WTC11 (cell line): ENCODE data around the gene AP2S1. TPM values are rescaled to one million over a fixed set of nuclear protein-coding genes. Genes with fewer than 3 reads are reported as not detected.

Experiments
- ATAC-seq: fragments of 200-7000 bp; cut with Tn5 transposase; 2 replicates; pipeline ENCODE4 v1.10.0; 2021; ENCODE audit warnings: mild to moderate bottlenecking, moderate library complexity
- CTCF ChIA-PET: fragments of 300-600 bp; sonication (Branson Sonifier 250); formaldehyde crosslinking; loops from one replicate; lab custom pipeline; 2021; ENCODE audit warnings: antibody characterized with exemption; lab: Charles Lee
- POLR2A ChIA-PET: fragments of 350-600 bp; sonication (Branson Sonifier 250); formaldehyde crosslinking; loops from one replicate; lab custom pipeline; 2021; ENCODE audit warnings: antibody characterized with exemption; lab: Charles Lee
- DNase-seq: peaks from one replicate; pipeline ENCODE4 v3.0.0; 2021; ENCODE audit warnings: low spot score
- H3K27ac Mint-ChIP-seq: 2 replicates; pipeline ENCODE4 v1.8.0; 2021; ENCODE audit warnings: mixed read lengths
- H3K27me3 Mint-ChIP-seq: 2 replicates; pipeline ENCODE4 v1.8.0; 2021; ENCODE audit warnings: low read depth, mild to moderate bottlenecking, moderate library complexity, mixed read lengths
- H3K36me3 Mint-ChIP-seq: 2 replicates; pipeline ENCODE4 v1.8.0; 2021; ENCODE audit warnings: mixed read lengths
- H3K4me1 Mint-ChIP-seq: 2 replicates; pipeline ENCODE4 v1.8.0; 2022; ENCODE audit warnings: mixed read lengths
- H3K4me3 Mint-ChIP-seq: 2 replicates; pipeline ENCODE4 v1.8.0; 2021; ENCODE audit warnings: mild to moderate bottlenecking, moderate library complexity, mixed read lengths
- H3K9me3 Mint-ChIP-seq: 2 replicates; pipeline ENCODE4 v1.8.0; 2021; ENCODE audit warnings: mixed read lengths
- ETV6 ChIP-seq: sonication (generic); formaldehyde crosslinking; IDR thresholded peaks from 2 replicates; pipeline ENCODE4 v1.8.1; 2022; ENCODE audit warnings: mild to moderate bottlenecking, missing genetic modification reagents
- GRHL2 ChIP-seq: fragments of 250-450 bp; sonication (Bioruptor Pico); IDR thresholded peaks from 2 replicates; pipeline ENCODE4 v1.8.0; 2022; ENCODE audit warnings: mild to moderate bottlenecking, moderate library complexity; ENCODE audit not compliant: insufficient replicate concordance, severe bottlenecking
- GTF2I ChIP-seq: fragments of 250-450 bp; sonication (Bioruptor Pico); conservative IDR thresholded peaks from 2 replicates; pipeline ENCODE4 v1.4.0; 2021; ENCODE audit warnings: mild to moderate bottlenecking
- MXD4 ChIP-seq: fragments of 250-450 bp; sonication (Bioruptor Pico); IDR thresholded peaks from 2 replicates; pipeline ENCODE4 v1.8.0; 2021; ENCODE audit warnings: mild to moderate bottlenecking, moderate library complexity, borderline replicate concordance
- NFYB ChIP-seq: sonication (generic); formaldehyde crosslinking; conservative IDR thresholded peaks from 2 replicates; pipeline ENCODE4 v1.8.0; 2022; ENCODE audit warnings: low read depth, missing genetic modification reagents
- NR3C1 ChIP-seq: sonication (generic); formaldehyde crosslinking; conservative IDR thresholded peaks from 2 replicates; pipeline ENCODE4 v1.8.1; 2023; ENCODE audit warnings: low read depth, mild to moderate bottlenecking, missing genetic modification reagents
- SOX15 ChIP-seq: fragments of 250-450 bp; sonication (Bioruptor Pico); IDR thresholded peaks from 2 replicates; pipeline ENCODE4 v1.9.0; 2021; ENCODE audit warnings: mild to moderate bottlenecking
- ZBTB21 ChIP-seq: sonication (generic); formaldehyde crosslinking; IDR thresholded peaks from 2 replicates; pipeline ENCODE4 v1.8.1; 2023; ENCODE audit warnings: mild to moderate bottlenecking, missing genetic modification reagents, borderline replicate concordance
- ZNF219 ChIP-seq: sonication (generic); formaldehyde crosslinking; IDR thresholded peaks from 2 replicates; pipeline ENCODE4 v1.8.0; 2023; ENCODE audit warnings: missing genetic modification reagents, mild to moderate bottlenecking, borderline replicate concordance
- ZNF317 ChIP-seq: sonication (generic); formaldehyde crosslinking; IDR thresholded peaks from 2 replicates; pipeline ENCODE4 v1.8.1; 2023; ENCODE audit warnings: low read depth, mild to moderate bottlenecking, moderate library complexity, missing genetic modification reagents, borderline replicate concordance
- total RNA-seq: library from RNA; stranded (reverse); gene quantifications from 3 replicates; pipeline ENCODE4 v1.2.3, GENCODE V29; 2021
- TF ChIP-seq, protein P1 (sequence below): fragments of 250-450 bp; sonication (Bioruptor Pico); IDR thresholded peaks from 2 replicates; pipeline ENCODE4 v1.9.0; 2021; ENCODE audit warnings: mild to moderate bottlenecking
- TF ChIP-seq, protein P2 (sequence below): sonication (generic); formaldehyde crosslinking; conservative IDR thresholded peaks from 2 replicates; pipeline ENCODE4 v1.8.1; 2022; ENCODE audit warnings: mild to moderate bottlenecking, missing genetic modification reagents
- TF ChIP-seq, protein P3 (sequence below): fragments of 250-450 bp; sonication (Bioruptor Pico); IDR thresholded peaks from 2 replicates; pipeline ENCODE4 v1.9.0; 2021; ENCODE audit warnings: moderate library complexity, mild to moderate bottlenecking, inconsistent platforms, borderline replicate concordance
- TF ChIP-seq, protein P4 (sequence below): sonication (generic); formaldehyde crosslinking; IDR thresholded peaks from 2 replicates; pipeline ENCODE4 v1.8.0; 2023; ENCODE audit warnings: missing genetic modification reagents
- TF ChIP-seq, protein P5 (sequence below): sonication (generic); formaldehyde crosslinking; IDR thresholded peaks from 2 replicates; pipeline ENCODE4 v1.8.0; 2022; ENCODE audit warnings: mild to moderate bottlenecking, missing genetic modification reagents
- TF ChIP-seq, protein P6 (sequence below): sonication (generic); formaldehyde crosslinking; conservative IDR thresholded peaks from 2 replicates; pipeline ENCODE4 v1.8.1; 2023; ENCODE audit warnings: mild to moderate bottlenecking, low read depth, missing genetic modification reagents, moderate library complexity
- TF ChIP-seq, protein P7 (sequence below): sonication (generic); formaldehyde crosslinking; IDR thresholded peaks from 2 replicates; pipeline ENCODE4 v1.8.0; 2023; ENCODE audit warnings: missing genetic modification reagents, mild to moderate bottlenecking, borderline replicate concordance
- TF ChIP-seq, protein P8 (sequence below): sonication (generic); formaldehyde crosslinking; IDR thresholded peaks from 2 replicates; pipeline ENCODE4 v1.8.1; 2022; ENCODE audit warnings: mild to moderate bottlenecking, missing genetic modification reagents, moderate library complexity, borderline replicate concordance
- TF ChIP-seq, protein P9 (sequence below): fragments of 200-600 bp; IDR thresholded peaks from 2 replicates; pipeline ENCODE4 v1.8.0; 2022; ENCODE audit warnings: antibody characterized with exemption
- TF ChIP-seq, protein P10 (sequence below): sonication (generic); formaldehyde crosslinking; IDR thresholded peaks from 2 replicates; pipeline ENCODE4 v1.8.1; 2023; ENCODE audit warnings: mild to moderate bottlenecking, missing genetic modification reagents, moderate library complexity

Gene AP2S1
- total RNA-seq, 1 experiment from 2014 or later: 249 TPM

DNA sequence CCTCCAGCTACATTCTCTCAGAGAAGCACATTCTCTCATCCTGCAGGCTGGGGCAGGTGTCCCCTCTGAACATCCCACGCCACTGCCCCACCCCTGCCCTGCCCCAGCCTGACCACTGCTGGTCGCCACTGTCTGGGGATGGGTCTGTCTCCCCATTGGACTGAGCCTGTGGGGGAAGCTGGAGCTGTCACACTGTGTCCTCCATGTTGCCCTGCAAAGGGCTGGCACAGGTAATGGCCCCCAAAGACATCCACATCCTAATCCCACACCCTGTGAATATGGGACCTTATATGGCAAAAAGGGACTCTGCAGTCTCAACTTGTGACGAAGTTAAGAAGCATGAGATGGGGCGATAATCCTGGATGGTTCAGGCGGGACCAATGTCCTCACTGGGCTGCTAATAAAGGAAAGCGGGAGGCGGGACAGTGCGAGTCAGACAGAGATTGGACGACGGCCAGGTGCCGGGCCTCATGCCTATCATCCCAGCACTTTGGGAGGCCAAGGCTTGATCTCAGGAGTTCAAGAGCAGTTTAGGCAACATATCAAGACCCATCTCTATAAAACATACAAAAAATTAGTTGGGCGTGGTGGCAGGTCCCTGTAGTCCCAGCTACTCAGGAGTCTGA lies 9.1 kb downstream of the AP2S1 start:
- POLR2A ChIA-PET: no interaction called here
- ATAC-seq (0 out of 2 replicates have a peak, but pooled peaks have one; percentile 13), DNase-seq (no peak)
- Mint-ChIP-seq H3K27me3 (no peaks in the 10 kb centered on the region), H3K36me3 (peaks cover 33% of the 10 kb centered on the region), H3K27ac (no peak overlapping the region; the same call in 1 of the 2 replicates), H3K4me1 (no peaks in the 10 kb centered on the region), H3K4me3 (no peak overlapping the region), H3K9me3 (no peaks in the 10 kb centered on the region)
- CTCF ChIA-PET: interaction anchor here (0.9 to 2.2 kb wide), 17 partner anchors 8 to 228 kb away, joined by 3 to 42 read pairs (median 8); partner anchors contain the start of genes AP2S1 and SLC1A5
- no peak for TF ChIP-seq MXD4
- TF ChIP-seq, protein P1, sequence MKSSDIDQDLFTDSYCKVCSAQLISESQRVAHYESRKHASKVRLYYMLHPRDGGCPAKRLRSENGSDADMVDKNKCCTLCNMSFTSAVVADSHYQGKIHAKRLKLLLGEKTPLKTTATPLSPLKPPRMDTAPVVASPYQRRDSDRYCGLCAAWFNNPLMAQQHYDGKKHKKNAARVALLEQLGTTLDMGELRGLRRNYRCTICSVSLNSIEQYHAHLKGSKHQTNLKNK: no peak
- TF ChIP-seq, protein P2, sequence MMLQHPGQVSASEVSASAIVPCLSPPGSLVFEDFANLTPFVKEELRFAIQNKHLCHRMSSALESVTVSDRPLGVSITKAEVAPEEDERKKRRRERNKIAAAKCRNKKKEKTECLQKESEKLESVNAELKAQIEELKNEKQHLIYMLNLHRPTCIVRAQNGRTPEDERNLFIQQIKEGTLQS: no peak
- TF ChIP-seq, protein P3, sequence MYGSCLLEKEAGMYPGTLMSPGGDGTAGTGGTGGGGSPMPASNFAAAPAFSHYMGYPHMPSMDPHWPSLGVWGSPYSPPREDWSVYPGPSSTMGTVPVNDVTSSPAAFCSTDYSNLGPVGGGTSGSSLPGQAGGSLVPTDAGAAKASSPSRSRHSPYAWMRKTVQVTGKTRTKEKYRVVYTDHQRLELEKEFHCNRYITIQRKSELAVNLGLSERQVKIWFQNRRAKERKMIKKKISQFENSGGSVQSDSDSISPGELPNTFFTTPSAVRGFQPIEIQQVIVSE (CRISPR knock-in tag): no peak
- no peak for TF ChIP-seq ZBTB21
- no peak for TF ChIP-seq NFYB (CRISPR knock-in tag)
- TF ChIP-seq NR3C1 (CRISPR knock-in tag): no peak
- no peak for TF ChIP-seq ZNF317
- TF ChIP-seq, protein P4, sequence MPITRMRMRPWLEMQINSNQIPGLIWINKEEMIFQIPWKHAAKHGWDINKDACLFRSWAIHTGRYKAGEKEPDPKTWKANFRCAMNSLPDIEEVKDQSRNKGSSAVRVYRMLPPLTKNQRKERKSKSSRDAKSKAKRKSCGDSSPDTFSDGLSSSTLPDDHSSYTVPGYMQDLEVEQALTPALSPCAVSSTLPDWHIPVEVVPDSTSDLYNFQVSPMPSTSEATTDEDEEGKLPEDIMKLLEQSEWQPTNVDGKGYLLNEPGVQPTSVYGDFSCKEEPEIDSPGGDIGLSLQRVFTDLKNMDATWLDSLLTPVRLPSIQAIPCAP (CRISPR knock-in tag): no peak
- no peak for TF ChIP-seq ZNF219
- TF ChIP-seq, protein P5, sequence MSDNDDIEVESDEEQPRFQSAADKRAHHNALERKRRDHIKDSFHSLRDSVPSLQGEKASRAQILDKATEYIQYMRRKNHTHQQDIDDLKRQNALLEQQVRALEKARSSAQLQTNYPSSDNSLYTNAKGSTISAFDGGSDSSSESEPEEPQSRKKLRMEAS (CRISPR knock-in tag): no peak
- TF ChIP-seq, protein P6, sequence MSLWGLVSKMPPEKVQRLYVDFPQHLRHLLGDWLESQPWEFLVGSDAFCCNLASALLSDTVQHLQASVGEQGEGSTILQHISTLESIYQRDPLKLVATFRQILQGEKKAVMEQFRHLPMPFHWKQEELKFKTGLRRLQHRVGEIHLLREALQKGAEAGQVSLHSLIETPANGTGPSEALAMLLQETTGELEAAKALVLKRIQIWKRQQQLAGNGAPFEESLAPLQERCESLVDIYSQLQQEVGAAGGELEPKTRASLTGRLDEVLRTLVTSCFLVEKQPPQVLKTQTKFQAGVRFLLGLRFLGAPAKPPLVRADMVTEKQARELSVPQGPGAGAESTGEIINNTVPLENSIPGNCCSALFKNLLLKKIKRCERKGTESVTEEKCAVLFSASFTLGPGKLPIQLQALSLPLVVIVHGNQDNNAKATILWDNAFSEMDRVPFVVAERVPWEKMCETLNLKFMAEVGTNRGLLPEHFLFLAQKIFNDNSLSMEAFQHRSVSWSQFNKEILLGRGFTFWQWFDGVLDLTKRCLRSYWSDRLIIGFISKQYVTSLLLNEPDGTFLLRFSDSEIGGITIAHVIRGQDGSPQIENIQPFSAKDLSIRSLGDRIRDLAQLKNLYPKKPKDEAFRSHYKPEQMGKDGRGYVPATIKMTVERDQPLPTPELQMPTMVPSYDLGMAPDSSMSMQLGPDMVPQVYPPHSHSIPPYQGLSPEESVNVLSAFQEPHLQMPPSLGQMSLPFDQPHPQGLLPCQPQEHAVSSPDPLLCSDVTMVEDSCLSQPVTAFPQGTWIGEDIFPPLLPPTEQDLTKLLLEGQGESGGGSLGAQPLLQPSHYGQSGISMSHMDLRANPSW (CRISPR knock-in tag): no peak

DNA sequence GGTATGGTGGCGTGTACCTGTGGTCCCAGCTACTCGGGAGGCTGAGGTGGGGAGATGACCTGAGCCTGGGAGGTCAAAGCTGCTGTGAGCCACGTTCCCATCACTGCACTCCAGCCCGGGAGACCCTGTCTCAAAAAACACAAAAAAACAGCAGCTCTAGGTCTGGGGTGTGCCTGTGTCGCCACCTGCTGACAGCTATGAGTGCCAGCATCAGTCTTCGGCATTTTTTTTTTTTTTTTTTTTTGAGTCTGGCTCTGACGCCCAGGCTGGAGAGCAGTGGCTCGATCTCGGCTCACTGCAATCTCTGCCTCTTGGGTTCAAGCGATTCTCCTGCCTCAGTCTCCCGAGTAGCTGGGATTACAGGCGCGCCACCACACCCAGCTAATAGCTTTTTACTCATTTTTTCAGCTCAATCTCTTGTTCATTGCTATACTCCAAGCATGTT lies 10.1 kb downstream of the AP2S1 start:
- ChIA-PET POLR2A (interaction anchor here (0.6 to 1.2 kb wide), 9 partner anchors 21 to 241 kb away, joined by 3 to 11 read pairs (median 4); partner anchors contain the start of gene SLC1A5), CTCF (interaction anchor here (0.6 to 2.6 kb wide), 46 partner anchors 9 to 1453 kb away, joined by 3 to 42 read pairs (median 5); partner anchors contain the start of genes AP2S1 and SLC1A5)
- peaks cover 29% of the 10 kb centered on the region for H3K36me3 Mint-ChIP-seq
- H3K27ac Mint-ChIP-seq: 0 out of 2 replicates have a peak overlapping the region, but pooled peaks have one; percentile 41
- ATAC-seq (peak; percentile 86), DNase-seq (peak; percentile 66)
- no peaks in the 10 kb centered on the region for H3K27me3 Mint-ChIP-seq
- no peak overlapping the region for H3K4me3 Mint-ChIP-seq
- no peaks in the 10 kb centered on the region for H3K9me3 Mint-ChIP-seq
- no peaks in the 10 kb centered on the region for H3K4me1 Mint-ChIP-seq
- TF ChIP-seq GRHL2 (no peak), GTF2I (0 out of 2 replicates have a peak, but pooled peaks have one; percentile 32), ETV6 (CRISPR knock-in tag) (no peak), SOX15 (CRISPR knock-in tag) (no peak)
- TF ChIP-seq, protein P7, sequence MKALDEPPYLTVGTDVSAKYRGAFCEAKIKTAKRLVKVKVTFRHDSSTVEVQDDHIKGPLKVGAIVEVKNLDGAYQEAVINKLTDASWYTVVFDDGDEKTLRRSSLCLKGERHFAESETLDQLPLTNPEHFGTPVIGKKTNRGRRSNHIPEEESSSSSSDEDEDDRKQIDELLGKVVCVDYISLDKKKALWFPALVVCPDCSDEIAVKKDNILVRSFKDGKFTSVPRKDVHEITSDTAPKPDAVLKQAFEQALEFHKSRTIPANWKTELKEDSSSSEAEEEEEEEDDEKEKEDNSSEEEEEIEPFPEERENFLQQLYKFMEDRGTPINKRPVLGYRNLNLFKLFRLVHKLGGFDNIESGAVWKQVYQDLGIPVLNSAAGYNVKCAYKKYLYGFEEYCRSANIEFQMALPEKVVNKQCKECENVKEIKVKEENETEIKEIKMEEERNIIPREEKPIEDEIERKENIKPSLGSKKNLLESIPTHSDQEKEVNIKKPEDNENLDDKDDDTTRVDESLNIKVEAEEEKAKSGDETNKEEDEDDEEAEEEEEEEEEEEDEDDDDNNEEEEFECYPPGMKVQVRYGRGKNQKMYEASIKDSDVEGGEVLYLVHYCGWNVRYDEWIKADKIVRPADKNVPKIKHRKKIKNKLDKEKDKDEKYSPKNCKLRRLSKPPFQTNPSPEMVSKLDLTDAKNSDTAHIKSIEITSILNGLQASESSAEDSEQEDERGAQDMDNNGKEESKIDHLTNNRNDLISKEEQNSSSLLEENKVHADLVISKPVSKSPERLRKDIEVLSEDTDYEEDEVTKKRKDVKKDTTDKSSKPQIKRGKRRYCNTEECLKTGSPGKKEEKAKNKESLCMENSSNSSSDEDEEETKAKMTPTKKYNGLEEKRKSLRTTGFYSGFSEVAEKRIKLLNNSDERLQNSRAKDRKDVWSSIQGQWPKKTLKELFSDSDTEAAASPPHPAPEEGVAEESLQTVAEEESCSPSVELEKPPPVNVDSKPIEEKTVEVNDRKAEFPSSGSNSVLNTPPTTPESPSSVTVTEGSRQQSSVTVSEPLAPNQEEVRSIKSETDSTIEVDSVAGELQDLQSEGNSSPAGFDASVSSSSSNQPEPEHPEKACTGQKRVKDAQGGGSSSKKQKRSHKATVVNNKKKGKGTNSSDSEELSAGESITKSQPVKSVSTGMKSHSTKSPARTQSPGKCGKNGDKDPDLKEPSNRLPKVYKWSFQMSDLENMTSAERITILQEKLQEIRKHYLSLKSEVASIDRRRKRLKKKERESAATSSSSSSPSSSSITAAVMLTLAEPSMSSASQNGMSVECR (CRISPR knock-in tag): no peak
- TF ChIP-seq, protein P8, sequence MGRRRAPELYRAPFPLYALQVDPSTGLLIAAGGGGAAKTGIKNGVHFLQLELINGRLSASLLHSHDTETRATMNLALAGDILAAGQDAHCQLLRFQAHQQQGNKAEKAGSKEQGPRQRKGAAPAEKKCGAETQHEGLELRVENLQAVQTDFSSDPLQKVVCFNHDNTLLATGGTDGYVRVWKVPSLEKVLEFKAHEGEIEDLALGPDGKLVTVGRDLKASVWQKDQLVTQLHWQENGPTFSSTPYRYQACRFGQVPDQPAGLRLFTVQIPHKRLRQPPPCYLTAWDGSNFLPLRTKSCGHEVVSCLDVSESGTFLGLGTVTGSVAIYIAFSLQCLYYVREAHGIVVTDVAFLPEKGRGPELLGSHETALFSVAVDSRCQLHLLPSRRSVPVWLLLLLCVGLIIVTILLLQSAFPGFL: no peak
- TF ChIP-seq, protein P9, sequence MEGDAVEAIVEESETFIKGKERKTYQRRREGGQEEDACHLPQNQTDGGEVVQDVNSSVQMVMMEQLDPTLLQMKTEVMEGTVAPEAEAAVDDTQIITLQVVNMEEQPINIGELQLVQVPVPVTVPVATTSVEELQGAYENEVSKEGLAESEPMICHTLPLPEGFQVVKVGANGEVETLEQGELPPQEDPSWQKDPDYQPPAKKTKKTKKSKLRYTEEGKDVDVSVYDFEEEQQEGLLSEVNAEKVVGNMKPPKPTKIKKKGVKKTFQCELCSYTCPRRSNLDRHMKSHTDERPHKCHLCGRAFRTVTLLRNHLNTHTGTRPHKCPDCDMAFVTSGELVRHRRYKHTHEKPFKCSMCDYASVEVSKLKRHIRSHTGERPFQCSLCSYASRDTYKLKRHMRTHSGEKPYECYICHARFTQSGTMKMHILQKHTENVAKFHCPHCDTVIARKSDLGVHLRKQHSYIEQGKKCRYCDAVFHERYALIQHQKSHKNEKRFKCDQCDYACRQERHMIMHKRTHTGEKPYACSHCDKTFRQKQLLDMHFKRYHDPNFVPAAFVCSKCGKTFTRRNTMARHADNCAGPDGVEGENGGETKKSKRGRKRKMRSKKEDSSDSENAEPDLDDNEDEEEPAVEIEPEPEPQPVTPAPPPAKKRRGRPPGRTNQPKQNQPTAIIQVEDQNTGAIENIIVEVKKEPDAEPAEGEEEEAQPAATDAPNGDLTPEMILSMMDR: peak; percentile 39; the same call in 1 of the 2 replicates
- TF ChIP-seq, protein P10, sequence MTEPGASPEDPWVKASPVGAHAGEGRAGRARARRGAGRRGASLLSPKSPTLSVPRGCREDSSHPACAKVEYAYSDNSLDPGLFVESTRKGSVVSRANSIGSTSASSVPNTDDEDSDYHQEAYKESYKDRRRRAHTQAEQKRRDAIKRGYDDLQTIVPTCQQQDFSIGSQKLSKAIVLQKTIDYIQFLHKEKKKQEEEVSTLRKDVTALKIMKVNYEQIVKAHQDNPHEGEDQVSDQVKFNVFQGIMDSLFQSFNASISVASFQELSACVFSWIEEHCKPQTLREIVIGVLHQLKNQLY (CRISPR knock-in tag): no peak
